ENCODE measurements around the gene NCAPD2.
A peak's percentile ranks its signal among the peaks of the same experiment; 100 is the strongest.
"Not testable (repeated sequence)": the region's sequence is repeated elsewhere in the genome, so short reads cannot be mapped to it uniquely, and the experiment has no call there.

The NCAPD2 gene

DNA sequence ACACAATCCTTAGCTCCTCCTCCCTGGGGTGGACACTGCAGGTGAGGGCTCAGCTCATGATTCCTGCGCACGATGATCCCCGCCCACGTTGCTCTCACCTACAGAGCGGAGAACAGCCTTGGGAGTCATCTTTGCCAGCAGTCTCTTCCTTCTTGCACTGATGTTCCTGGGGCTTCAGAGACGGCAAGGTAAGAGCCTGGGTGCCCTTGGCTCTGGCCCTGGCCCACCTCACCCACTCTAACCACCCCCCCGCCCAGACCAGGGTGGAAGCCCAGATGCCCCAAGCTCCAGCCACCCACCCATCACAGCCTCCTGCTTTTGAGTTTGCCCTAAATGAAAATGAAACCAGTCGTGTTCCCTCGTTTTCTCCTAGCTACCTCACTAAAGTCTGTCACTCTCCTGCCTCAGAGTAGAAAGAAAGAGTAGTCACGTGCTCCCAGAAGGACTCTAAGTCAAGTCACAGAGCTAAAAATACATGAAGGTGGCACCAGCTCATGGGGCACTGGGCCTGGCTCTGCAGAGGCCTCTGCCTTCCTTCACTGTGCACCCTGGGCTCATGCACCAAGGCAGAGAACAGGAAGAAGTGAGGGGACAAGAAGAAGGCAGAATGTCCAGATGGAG is 33.0 kb upstream of the NCAPD2 start:
- Mint-ChIP-seq H3K27ac (peak overlapping the region; percentile 97), H3K4me3 (peak overlapping the region; percentile 82), H3K36me3 (ENCODE audit: low read depth) (peaks cover 95% of the 10 kb centered on the region), H3K4me1 (ENCODE audit: low read depth) (peaks cover 95% of the 10 kb centered on the region), H3K27me3 (no peaks in the 10 kb centered on the region), H3K9me3 (no peaks in the 10 kb centered on the region)

- H3K4me1 Mint-ChIP-seq (ENCODE audit: low read depth): peaks cover 95% of the 10 kb centered on the region
- no peaks in the 10 kb centered on the region for H3K9me3 Mint-ChIP-seq
- H3K27me3 Mint-ChIP-seq: no peaks in the 10 kb centered on the region
- H3K4me3 Mint-ChIP-seq: peak overlapping the region; percentile 82
- H3K27ac Mint-ChIP-seq: peak overlapping the region; percentile 97
- H3K36me3 Mint-ChIP-seq (ENCODE audit: low read depth): peaks cover 95% of the 10 kb centered on the region
These were observed 32.3 kb upstream of the NCAPD2 start for GRCh38 chr12:6461401-6462233.

DNA sequence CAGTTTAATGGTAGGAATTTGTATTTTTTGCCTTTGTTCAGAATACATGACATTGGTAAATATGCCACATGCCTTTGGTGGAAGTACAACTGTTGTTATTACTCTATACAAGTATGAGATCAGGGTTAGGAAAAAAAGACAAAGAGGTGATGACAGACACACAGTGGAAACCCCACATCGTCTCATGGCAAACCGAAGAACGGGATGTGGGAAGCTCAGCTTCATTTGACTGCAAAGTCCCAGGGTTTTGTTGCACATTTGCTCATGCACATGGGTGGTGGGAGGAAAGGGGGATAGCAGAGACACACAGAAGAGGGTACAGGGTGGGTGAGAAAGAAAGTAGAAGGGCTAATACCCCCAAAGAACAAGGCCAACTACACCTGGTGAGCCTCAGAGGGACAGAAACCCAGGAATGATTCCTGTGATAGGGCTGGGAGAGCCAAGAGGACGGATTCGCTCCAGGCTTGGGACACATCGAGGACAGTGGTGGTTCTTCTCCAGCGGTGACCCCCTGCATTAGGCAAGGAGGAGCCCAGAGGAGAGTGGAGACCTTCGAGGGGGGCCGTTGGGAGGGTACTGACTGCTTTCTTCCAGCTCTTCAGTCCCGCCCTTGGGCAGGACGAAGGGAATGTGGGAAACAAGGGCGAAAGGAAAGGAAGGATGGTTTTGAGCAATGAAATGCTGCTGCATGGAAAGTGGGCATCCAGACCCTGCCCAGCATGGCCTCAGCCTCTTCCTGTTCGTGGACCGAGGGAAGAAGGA is 31.5 kb upstream of the NCAPD2 start:
- H3K4me1 Mint-ChIP-seq (ENCODE audit: low read depth): peaks cover 95% of the 10 kb centered on the region
- no peaks in the 10 kb centered on the region for H3K27me3 Mint-ChIP-seq
- H3K36me3 Mint-ChIP-seq (ENCODE audit: low read depth): peaks cover 95% of the 10 kb centered on the region
- peak overlapping the region; percentile 82 for H3K4me3 Mint-ChIP-seq
- peak overlapping the region; percentile 97 for H3K27ac Mint-ChIP-seq
- no peaks in the 10 kb centered on the region for H3K9me3 Mint-ChIP-seq

DNA sequence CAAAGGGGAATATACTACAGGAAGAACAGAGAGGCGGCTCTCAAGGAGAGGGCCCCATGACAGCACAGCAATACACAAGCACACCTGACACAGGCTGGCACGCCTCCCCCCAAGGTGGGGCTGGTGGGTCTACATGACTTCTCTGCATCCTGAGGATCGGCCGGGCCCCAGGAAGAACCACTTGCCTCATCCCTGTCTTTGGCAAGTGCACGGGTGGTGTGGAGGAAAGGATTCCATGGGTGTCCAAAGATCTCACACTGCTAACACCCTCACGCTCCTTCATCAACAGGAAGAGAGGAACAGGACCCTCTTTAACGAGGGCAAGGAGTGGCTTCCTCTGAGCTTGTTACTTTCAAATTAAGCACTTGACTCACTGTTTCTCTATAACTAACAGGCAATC is 30.7 kb upstream of the NCAPD2 start:
- Mint-ChIP-seq H3K27me3 (no peaks in the 10 kb centered on the region), H3K27ac (peak overlapping the region; percentile 97), H3K4me1 (ENCODE audit: low read depth) (peaks cover 97% of the 10 kb centered on the region), H3K9me3 (no peaks in the 10 kb centered on the region), H3K36me3 (ENCODE audit: low read depth) (peaks cover 96% of the 10 kb centered on the region), H3K4me3 (peak overlapping the region; percentile 82)

- no peaks in the 10 kb centered on the region for H3K27me3 Mint-ChIP-seq
- H3K4me3 Mint-ChIP-seq: peak overlapping the region; percentile 82
- H3K36me3 Mint-ChIP-seq (ENCODE audit: low read depth): peaks cover 96% of the 10 kb centered on the region
- no peaks in the 10 kb centered on the region for H3K9me3 Mint-ChIP-seq
- peaks cover 97% of the 10 kb centered on the region for H3K4me1 Mint-ChIP-seq (ENCODE audit: low read depth)
- H3K27ac Mint-ChIP-seq: peak overlapping the region; percentile 97
These were observed 30.0 kb upstream of the NCAPD2 start for GRCh38 chr12:6463858-6464257.

GRCh38 chr12:6464531-6464930 is 29.4 kb upstream of the NCAPD2 start:
- H3K4me1 Mint-ChIP-seq (ENCODE audit: low read depth): peaks cover 97% of the 10 kb centered on the region
- peak overlapping the region; percentile 97 for H3K27ac Mint-ChIP-seq
- peaks cover 96% of the 10 kb centered on the region for H3K36me3 Mint-ChIP-seq (ENCODE audit: low read depth)
- H3K27me3 Mint-ChIP-seq: no peaks in the 10 kb centered on the region
- H3K9me3 Mint-ChIP-seq: no peaks in the 10 kb centered on the region
- H3K4me3 Mint-ChIP-seq: peak overlapping the region; percentile 82

GRCh38 chr12:6465467-6466183 is 28.3 kb upstream of the NCAPD2 start:
- Mint-ChIP-seq H3K27ac (peak overlapping the region; percentile 87), H3K9me3 (no peaks in the 10 kb centered on the region), H3K36me3 (ENCODE audit: low read depth) (peaks cover 92% of the 10 kb centered on the region), H3K27me3 (no peaks in the 10 kb centered on the region), H3K4me1 (ENCODE audit: low read depth) (peaks cover 92% of the 10 kb centered on the region), H3K4me3 (peak overlapping the region; percentile 68)

DNA sequence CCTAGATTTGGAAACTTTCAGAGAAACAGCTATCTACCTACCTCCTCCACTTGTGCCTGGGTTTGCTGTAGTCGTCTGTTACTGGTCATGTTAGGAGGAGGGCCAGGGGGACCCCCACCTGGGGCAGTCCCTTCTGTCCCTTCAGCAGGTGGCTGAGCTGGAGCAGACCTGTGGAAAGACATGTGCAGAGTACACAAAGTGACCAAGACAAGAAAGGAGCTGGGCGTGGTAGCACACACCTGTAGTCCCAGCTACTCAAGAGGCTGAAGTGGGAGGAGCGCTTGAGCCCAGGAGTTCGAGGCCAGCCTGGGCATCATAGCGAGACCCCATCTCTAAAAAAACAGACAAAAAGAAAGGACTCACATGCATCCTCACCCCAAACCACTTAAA is 27.7 kb upstream of the NCAPD2 start:
- H3K27ac Mint-ChIP-seq: peak overlapping the region; percentile 85
- H3K4me1 Mint-ChIP-seq (ENCODE audit: low read depth): peaks cover 92% of the 10 kb centered on the region
- peak overlapping the region; percentile 95 for H3K4me3 Mint-ChIP-seq

DNA sequence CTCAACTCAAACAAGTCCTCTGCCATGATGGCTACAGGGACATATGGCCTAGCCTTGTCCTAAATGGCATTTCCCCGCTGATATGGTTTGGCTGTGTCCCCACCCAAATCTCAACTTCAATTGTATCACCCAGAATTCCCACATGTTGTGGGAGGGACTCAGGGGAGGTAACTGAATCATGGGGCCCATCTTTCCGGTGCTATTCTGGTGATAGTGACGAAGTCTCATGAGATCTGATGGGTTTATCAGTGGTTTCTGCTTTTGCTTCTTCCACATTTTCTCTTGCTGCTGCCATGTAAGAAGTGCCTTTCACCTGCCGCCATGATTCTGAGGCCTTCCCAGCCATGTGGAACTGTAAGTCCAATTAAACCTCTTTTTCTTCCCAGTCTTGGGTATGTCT is 27.2 kb upstream of the NCAPD2 start:
- Mint-ChIP-seq H3K4me1 (ENCODE audit: low read depth) (peaks cover 91% of the 10 kb centered on the region), H3K4me3 (peak overlapping the region; percentile 95), H3K27ac (peak overlapping the region; percentile 85), H3K36me3 (ENCODE audit: low read depth) (peaks cover 80% of the 10 kb centered on the region)
- H3K9me3 Mint-ChIP-seq, H3K27me3 Mint-ChIP-seq: not testable (repeated sequence)

More for the DNA sequence above, 27.7 kb upstream of the NCAPD2 start:
- Mint-ChIP-seq H3K36me3 (ENCODE audit: low read depth) (peaks cover 86% of the 10 kb centered on the region), H3K9me3 (no peaks in the 10 kb centered on the region), H3K27me3 (no peaks in the 10 kb centered on the region)

DNA sequence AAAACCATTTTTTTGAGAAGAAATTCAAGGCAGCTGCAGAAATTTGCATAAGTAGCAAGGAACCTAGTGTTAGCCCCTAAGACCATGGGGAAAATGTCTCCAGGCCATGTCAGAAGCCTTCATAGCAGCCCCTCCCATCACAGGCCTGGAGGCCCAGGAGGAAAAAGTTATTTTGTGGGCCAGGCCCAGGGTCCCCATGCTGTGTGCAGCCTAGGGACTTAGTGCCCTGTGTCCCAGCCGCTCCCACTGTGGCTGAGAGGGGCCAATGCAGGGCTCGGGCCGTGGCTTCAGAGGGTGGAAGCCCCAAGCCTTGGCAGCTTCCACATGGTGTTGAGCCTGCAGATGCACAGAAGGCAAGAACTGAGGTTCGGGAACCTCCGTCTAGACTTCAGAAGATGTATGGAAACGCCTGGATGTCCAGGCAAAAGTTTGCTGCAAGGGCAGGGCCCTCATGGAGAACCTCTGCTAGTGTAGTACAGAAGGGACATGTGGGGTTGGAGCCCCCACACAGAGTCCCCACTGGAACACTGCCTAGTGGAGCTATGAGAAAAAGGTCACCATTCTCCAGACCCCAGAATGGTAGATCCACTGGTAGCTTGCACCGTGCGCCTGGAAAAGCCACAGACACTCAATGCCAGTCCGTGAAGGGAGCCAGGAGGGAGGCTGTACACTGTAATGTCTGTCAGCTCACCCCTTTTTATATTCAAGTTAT is 26.2 kb upstream of the NCAPD2 start:
- H3K27ac Mint-ChIP-seq: peak overlapping the region; percentile 85

DNA sequence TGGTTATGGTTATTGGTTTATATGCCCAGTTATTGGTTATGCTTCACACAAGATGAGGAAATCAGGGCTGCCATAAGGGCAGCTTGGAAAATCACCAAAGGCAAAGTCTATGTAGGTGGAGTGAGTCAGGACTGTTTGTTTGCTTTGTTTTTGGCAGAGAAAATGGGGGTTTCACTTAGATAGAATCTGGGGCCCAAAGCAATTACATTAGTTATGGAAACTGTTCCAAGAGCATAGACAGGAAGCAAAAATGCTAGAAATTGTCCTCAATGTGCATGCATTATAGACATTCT is 25.7 kb upstream of the NCAPD2 start:
- Mint-ChIP-seq H3K27me3 (no peaks in the 10 kb centered on the region), H3K4me1 (ENCODE audit: low read depth) (peaks cover 82% of the 10 kb centered on the region), H3K9me3 (no peaks in the 10 kb centered on the region), H3K36me3 (ENCODE audit: low read depth) (peaks cover 66% of the 10 kb centered on the region), H3K4me3 (peak overlapping the region; percentile 95), H3K27ac (peak overlapping the region; percentile 85)

More for the DNA sequence above, 26.2 kb upstream of the NCAPD2 start:
- not testable (repeated sequence) for H3K9me3 Mint-ChIP-seq, H3K27me3 Mint-ChIP-seq
- Mint-ChIP-seq H3K36me3 (ENCODE audit: low read depth) (peaks cover 71% of the 10 kb centered on the region), H3K4me1 (ENCODE audit: low read depth) (peaks cover 87% of the 10 kb centered on the region), H3K4me3 (peak overlapping the region; percentile 95)

DNA sequence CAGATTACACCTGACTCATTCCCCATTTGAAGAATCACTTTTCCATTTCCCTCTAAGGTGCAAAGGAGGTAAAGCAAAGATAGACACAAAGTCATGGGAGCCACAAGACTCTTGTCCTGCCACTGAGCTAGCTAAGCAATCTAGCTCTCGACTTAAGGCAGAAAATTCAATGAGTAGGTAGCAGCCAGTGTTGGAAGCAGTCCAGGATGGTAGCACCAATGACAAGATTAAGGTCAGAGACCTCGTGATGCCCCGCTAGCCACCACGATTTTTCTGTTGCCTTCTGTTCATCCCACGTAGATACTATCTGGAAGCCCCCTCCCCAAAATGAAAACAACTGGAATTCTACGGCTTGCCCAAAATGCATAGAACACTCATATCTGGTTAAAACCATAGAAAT is 24.8 kb upstream of the NCAPD2 start:
- H3K4me3 Mint-ChIP-seq: peak overlapping the region; percentile 95
- H3K27ac Mint-ChIP-seq: peak overlapping the region; percentile 85
- peaks cover 74% of the 10 kb centered on the region for H3K4me1 Mint-ChIP-seq (ENCODE audit: low read depth)
- no peaks in the 10 kb centered on the region for H3K27me3 Mint-ChIP-seq
- H3K9me3 Mint-ChIP-seq: no peaks in the 10 kb centered on the region
- H3K36me3 Mint-ChIP-seq (ENCODE audit: low read depth): peaks cover 57% of the 10 kb centered on the region

GRCh38 chr12:6469609-6470374 is 24.1 kb upstream of the NCAPD2 start:
- Mint-ChIP-seq H3K9me3 (no peaks in the 10 kb centered on the region), H3K36me3 (ENCODE audit: low read depth) (peaks cover 50% of the 10 kb centered on the region), H3K4me3 (peak overlapping the region; percentile 95), H3K27me3 (no peaks in the 10 kb centered on the region), H3K4me1 (ENCODE audit: low read depth) (peaks cover 67% of the 10 kb centered on the region), H3K27ac (peak overlapping the region; percentile 85)
